Activated T-helper 1 cell treated with Interleukin-2 at 50 U/mL for 16 hours (primary cell): ENCODE results near the gene MPEG1.
A peak's percentile ranks its signal among the peaks of the same experiment; 100 is the strongest.

Source experiments
- DNase-seq: peaks from one replicate; pipeline ENCODE4 v3.0.0-alpha.2; 2020; ENCODE audit warnings: low read depth

Gene MPEG1

DNA sequence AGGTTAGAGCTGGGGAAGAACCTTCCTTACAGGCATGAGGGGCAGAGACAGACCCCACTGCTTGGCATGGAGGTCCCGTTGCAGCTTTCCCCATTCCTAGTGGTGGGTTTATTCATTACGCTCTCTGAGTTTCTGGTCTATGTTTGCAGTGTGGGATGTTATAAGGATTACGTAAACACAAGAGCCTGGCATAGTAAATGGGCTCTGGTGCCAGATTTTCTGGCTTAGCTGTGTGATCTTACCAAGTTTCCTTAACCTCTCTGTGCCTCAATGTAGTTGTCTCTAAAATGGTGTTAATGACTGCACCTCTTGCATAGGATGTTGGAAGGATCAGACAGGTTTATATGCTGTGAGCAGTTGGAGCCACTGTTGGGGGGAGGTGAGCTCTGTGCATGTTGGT, 25.7 kb downstream of the MPEG1 start:
- no peak for DNase-seq

DNA sequence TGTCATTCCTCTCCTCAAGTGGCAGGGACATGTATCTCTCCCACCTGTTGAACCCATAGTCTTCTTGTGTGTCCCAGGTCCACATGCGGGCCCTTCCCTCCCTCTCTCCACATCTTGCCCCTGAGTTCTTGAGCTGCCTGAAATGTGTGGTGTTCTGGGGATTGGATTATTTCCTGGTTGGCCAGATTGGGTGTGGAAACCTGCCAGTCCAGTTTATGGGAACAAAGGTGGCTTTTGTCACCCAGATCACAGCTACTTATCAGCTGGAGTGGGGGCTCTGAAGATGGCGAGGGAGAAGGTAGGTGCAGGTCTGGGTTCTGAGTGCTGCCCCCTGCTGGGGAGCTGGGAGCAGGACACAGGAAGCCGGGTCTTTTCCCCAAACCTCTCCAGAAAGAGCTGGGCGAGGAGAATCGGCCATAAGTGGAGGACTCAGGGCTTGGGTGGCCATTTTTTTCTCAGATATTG, 26.6 kb downstream of the MPEG1 start:
- DNase-seq = peak; percentile 23

DNA sequence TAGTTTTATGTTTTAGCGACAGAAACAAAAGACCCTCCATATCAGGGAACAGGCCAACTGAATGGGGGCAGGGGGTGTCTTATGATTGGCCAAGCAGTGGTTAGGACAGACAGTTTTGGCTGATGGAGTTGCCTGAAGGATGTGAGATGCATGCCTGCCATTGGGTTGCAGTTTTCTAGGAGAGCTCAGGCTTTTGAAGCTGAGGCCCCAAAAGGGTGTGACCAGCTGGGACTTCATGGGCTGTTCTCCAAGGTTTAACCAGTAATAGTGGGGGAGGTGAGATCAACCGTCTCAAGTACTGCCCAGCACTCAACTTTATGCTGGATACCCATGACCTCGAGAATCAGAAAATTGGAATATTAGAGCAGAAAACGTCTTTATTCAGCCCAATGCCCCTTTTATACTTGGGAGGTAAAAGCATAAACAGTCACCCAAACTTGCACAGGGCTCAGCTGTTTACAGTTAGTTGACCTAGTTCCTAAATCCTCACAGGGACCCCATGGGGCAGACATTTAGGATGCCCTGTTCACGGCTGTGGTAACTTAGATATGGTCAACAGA, 27.3 kb downstream of the MPEG1 start:
- DNase-seq = no peak

DNA sequence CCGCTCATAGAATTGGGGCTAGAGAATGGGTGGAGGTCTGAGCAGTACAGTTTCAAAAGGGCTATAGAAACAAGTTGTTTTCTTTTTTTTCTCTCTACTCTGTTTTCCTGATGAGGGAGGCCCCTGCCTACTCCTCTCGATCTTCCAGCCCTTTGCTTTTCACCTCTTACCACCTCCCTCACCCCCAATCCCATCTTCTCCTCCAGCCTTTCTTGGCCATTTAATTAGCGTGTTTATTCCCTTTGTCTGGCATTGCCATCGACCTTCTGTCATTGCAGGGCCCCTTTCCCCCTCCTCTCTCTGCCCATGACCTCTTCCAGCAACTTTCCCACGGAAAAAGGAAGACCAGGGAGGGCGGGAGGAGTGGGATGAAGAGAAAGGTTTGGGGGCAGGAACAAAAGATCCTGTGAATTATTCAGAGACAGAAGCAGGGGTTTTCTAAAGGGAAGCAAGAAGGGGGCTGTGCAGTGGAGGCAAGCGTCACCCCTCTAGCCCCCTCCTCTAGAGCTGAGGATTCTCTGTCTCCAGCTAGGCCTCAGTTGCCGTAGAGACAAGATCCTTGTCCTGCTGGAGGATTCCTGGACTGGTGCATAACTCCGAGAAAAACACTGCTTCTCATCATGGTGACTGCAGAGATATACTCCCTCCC, 27.9 kb downstream of the MPEG1 start:
- no peak for DNase-seq

DNA sequence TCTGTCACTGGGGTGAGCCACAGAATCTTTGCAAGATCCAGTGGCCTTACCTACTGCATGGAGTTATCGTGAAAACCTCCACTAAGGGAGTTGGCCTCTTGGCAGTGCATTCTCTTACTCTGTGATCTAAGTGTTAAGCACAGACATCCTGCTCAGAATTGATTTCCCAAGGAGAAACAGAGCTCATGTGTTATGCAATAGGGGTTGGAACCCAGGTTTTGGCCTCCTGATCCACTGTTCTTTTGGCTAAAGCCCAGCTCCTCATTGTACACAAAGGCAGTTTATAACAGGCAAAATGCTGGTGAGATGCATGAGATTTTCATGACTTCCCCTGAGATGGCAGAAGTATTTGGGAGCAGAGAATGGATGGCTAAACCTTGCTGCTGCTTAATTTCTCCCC, 29.0 kb downstream of the MPEG1 start:
- no peak for DNase-seq

DNA sequence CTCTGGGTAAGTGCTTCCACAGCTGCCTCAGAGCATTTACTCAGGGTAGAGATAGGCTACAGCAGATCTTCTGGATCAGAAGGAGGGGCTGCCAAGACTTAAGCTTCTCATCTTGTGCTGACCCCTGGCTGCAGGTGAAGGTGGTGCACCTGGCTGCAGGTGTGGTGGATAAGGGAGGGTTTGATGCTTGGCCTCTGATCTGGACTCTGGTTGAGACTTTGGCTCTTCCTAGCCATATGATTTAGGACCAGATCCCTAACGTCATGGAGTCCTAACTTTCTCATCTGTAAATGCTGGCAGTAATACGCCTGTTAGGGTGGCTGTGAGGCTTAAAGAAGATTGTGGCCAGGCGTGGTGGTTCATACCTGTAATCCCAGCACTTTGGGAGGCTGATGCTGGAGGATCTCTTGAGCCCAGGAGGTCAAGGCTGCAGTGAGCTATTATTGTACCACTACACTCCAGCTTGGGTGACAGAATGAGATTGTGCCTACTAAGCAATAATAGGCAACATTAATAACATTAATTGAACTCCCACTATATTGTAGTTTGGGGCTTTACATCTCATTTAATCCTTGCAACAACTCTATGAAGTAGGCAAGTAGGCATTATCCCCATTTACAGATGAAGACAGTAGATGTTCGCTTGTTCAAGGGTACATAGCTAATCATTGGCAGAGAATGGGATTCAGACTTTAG, 30.1 kb downstream of the MPEG1 start:
- no peak for DNase-seq

DNA sequence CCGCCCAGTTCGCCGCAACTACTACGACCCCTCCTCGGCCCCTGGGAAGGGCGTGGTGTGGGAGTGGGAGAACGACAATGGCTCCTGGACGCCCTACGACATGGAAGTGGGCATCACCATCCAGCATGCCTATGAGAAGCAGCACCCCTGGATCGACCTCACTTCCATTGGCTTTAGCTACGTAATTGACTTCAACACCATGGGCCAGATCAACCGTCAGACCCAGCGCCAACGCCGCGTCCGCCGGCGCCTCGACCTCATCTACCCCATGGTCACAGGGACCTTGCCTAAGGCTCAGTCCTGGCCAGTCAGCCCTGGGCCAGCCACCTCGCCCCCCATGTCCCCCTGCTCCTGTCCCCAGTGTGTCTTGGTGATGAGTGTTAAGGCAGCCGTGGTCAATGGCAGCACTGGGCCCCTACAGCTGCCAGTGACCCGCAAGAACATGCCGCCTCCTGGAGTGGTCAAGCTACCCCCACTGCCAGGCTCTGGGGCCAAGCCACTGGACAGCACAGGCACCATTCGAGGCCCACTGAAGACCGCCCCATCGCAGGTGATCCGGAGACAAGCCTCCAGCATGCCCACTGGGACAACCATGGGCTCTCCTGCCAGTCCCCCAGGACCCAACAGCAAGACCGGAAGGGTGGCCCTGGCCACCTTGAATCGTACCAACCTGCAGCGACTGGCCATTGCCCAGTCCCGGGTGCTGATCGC, 30.8 kb downstream of the MPEG1 start:
- DNase-seq = no peak

DNA sequence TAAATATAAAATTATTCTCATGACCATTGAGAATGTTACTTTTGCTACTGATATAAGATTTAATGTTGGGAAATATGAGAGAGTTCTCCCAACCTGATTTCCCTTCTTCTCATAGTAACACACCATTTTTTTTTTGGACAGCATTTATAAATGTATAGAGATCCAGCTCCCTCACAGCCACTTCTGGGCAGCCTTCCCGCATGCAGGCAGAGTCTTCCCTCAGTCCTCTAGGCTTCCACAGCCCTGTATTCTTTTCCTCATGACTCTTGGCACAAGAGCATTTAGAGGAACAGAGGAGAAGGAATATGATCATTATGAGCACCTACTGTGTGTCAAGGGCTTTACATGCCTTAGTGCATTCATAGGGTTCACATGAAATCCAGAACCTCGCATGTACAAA, 31.8 kb downstream of the MPEG1 start:
- DNase-seq = no peak

DNA sequence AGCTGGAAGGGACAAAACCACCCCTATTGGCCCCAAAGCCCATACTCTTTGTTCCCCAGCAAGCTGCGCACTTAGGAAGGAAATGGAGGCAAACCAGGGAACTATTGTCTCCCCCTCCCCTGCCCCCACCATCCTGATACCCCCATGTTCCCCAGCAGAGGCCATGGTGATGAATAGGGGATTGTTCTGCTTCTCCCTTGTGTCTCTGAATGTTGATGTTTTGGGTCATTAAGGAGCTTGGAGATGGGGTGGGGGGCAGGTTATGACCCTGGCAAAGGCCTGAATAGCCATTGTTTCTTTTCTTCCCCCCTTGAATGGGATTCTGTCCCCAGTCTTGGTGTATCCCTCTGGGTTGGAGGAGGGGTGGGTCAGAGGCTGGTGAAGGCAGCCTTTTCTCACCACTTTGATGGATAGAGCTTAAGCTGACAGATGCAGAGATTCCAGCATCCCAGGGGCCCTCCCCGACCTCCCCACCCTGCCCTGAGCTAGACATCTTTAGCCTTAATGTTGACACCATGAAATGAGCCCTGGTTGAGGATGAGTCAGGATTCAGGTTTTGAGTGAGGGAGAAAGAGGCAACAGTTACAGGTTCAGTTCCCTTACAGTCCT, 32.5 kb downstream of the MPEG1 start:
- DNase-seq = no peak

DNA sequence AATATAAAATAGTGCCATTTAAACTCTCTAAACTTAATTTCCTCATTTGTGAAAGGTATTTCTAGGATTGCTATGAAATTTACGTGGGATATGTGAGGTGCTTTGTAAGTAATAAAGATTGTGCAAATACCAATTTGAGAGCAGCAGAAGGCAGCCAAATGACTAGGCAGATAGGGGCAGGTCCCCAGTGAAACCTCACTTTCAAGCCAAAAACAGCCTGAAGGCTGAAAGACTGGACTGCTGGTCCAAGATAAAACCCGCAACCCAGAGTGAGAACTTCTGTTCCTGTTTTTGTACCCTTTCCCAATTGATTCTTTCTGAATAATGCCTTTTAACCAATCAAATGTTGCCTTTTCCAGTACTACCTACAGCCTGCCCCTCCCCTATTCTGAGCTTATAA, 33.6 kb downstream of the MPEG1 start:
- DNase-seq = no peak

DNA sequence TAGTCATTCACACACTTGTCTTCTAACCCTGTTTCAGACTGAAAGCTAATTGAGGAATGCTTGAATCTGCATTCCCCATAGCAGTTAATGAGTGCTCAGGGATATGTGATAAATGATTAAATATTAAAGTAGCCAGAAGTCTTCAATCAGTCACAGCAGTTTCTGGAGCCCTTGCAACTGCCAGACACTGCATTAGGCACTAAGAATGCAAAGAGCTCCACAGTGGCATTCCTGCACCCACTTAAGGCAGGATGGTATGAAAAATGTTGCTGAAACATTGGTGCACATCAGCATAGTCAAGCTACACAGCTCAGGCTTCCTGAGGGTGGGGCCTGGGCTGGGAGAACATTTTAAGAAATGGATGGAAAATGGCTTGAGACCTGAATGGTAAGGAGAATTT, 34.3 kb downstream of the MPEG1 start:
- no peak for DNase-seq

DNA sequence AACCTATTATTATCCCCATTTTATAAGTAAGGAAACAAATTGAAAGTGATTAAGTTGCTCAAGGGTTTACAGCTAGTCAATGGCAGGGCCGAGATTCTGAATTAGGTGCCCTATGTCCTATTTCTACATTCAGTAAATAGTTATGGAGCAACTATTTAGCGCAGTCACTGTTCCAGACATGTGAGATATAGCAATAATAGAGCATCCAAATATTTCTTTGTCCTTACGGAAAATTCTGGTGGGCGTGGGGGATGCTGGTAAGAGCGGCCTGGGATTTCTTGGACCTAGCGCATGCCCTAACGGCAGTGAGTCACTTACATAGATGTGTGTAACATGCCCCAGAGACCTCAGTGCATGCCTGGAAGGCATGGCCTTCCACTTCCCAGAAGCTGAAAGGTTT, 36.4 kb downstream of the MPEG1 start:
- DNase-seq = no peak

DNA sequence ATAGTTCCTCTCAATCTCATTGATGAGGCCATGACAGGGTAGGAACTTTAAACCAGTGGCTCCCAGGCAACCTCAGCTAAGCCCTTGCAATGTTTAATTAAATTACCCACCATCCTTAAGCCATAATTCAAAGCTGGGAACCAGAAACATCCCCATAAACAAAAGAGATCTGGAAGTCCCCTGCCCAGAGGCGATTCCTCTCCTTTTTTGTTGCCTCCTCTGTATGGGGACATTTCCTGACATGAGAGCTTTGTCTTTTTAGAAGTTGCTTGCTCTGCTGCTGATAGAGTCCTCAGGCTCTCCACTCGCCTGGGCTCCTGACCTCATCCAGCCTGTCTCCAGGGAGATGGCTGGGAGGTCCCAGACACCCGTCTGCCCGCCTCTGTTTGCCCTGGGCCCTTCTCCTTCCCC, 37.6 kb downstream of the MPEG1 start:
- DNase-seq = no peak

DNA sequence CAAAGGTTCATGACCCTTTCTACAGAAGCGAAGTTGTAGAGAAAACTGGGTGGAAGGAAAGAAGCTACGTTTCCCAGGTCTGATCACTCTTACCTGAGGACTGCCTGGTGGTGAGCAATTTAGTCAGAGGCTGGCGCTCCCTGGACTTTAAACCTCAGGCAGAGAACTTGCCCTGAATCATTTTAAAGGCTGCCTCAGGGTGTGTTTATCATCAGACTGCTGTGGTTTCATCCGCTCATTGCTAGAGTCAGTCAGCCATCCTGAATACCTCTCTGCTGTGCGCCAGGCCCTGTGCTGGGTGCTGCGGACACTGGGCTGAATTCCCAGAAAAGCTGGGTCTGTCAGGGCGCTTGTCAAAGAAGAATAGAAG, 38.1 kb downstream of the MPEG1 start:
- DNase-seq = no peak

DNA sequence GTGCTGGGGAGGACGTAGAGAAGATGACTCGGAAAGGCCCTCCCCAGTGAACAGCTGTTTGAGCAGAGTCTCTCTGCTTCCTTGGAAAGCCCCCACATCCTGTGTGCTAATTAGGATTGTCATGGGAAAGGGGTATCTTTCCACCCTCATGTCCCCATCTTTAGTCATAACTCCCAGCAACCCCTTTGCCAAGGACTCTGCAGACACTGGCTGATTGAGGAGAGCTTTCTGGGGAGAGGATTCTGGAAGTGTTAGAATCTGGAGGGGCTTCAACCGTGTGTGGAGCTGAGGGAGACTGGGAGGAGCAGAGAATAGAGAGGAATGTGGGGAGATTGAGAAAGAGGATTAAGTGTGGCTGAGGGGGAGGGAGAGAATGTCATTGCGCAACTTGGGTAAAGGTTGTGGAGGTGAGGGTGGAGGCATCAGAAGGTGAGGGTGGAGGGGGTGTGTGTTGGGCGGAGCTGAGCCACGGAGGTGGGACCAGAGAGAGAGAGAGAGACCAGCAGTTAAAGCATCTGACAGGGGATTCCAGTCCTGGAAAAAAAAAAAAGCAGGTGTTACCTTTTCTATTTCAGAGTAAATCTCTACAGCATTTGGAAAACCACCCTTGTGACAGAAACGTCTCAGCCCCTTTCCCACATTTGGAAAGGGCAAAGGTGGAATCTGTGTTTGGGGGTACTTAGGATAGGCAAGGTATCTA, 38.6 kb downstream of the MPEG1 start:
- no peak for DNase-seq

DNA sequence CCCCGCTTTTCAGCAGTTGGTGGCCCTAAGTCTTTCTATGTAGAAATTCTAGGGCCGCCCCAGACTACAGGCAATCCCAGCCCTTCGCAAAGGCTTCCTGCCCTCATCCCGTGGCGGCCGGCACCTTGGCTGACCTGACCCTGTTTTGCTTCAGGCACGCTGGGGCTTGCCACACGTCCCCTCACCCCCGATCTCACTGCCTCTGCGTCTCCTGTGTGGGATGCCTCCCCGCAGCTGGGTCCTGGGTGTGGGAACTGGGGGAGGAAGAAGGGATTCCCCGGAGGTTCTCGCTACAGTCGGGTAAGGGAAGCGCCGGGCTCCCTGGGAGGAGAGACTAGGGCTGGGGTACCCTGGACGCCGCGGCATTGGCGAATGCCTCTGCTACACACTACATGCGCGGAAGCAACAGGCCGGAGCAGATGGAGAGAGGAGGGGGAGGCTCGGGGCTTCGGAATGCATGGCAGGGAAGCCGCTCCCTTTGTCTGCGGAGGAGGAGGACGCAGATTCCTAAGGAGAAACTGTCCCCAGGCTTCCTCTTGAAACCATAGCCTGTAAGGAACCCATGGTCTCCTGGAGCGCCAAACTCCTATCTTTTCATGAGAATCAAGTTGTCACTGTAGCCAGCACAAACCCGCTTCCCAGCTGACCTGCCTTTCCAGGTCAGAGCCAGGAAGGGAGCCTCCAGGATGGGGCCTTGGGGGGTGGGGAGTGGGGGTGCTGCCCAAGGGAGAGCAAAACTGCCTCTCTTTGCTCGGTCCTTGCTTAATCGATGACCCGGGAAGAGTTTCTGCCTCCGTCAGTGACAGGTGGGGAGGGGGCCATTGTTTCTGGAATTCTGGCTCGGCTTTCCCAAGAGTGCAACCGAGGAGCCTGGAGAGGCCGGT, 39.4 kb downstream of the MPEG1 start:
- no peak for DNase-seq

DNA sequence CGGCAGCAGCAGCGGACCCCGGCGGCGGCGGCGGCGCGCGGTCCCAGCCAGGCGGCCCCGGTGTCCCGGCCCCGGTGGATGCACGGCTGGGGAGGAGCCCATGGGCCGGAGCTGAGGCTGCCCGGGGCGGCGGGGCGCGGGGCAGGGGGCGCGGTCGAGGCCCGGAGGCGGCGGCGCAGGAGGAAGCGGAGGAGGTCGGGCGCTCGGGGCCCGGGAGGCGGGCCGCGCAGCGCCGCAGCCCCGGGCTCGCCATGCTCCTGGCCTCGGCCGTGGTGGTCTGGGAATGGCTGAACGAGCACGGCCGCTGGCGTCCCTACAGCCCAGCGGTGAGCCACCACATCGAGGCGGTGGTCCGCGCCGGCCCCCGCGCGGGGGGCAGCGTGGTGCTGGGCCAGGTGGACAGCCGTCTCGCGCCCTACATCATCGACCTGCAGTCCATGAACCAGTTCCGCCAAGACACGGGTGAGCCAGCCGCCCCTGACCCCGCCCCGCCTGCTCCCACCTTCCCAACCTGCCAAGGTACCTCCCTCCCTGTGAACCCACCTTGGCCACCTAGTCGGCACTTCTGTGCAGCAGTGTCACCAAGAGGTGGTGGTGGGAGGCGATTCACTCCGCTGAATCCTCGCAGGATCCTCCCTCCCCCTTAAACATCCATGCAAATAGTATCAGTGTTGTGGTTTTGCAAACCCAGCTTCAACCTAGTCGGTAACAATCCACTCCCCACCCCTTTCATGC, 40.2 kb downstream of the MPEG1 start:
- peak; percentile 5 for DNase-seq

DNA sequence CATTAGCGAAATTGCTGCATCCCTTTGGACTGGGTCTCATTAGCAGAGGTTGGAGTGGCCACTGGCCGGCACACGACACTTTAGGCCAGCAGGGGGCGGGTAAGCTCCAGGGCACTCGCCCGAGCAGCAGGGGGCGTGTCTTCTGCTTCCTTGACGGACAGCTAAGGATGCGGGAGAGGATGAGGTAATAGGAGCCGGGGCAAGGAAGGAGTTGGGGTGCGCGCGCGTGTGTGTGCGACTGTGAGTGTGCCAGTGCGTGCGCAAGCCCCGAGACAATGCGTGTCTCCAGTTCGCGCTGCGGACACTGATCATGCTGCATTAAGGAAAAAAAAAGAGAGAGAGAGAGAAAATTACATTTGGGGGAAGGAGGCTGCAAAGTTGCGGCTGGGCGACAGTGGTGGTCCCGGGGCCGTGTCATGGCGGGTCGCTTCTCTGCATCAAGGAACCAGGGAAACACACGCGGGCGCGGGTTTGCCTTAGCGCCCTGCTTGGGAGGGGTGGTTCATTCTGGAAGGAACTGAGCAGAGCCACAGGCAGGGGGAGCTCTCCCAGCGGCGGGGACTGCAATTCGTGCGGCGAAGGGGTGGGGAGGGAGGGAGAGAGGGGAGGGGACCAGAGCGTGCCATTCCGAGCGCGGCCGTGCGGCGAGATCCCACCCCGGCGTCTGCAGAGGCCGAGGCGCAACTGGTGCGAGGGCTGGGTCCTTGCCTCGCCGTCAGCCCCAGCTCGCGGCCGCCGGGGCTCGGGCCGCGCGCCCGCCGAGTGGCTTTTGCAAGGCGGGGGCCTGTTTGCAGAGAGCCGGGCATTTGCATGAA, 41.0 kb downstream of the MPEG1 start, which contains the start of gene DTX4:
Gene DTX4, plus strand, starts transcription at position 625 of the 815 bp plus-strand sequence. CDS start 464 bp downstream, outside the sequence.
- peak; percentile 78 for DNase-seq

DNA sequence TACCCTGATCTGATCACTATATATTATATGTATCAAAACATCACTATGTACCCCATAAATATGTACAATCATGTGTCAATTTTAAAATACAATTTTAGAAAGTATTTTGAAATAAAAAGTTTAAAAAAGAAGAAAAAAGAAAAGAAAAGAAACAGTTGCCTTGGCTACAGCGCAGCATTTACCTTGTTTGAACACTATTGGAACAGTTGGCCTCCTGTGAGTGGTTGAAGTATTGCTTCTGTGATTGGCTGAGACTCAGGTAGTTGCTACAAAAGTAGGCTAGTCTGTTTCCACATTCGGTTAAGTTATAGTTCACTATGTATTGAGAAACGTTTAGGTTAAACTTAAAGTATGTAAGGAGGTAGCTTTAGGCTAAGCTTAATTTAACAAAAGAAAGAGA, 48.7 kb downstream of the MPEG1 start:
- DNase-seq = no peak
